Measurements from ENCODE around the gene APOL6.

GRCh38 chr22:35649026-35649553 is 844 bp downstream of the APOL6 start:
- TF ChIP-seq POLR2A (IDR thresholded peaks at IDR 0.05; ENCODE audit: low read length) (no peak), GATA1 (IDR thresholded peaks at IDR 0.05; ENCODE audit: low read depth, low read length) (no peak)
